Activated naive CD8-positive, alpha-beta T cell treated with anti-CD3 and anti-CD28 coated beads for 36 hours (primary cell): ENCODE measurements around the gene PML. TPM values are rescaled to one million over a fixed set of nuclear protein-coding genes. Genes with fewer than 3 reads are reported as not detected.
"Not testable (repeated sequence)": the region's sequence is repeated elsewhere in the genome, so short reads cannot be mapped to it uniquely, and the experiment has no call there.

Experiments used
- DNase-seq: peaks from one replicate; pipeline ENCODE4 v3.0.0; 2021
- H3K27ac Mint-ChIP-seq: one replicate; pipeline ENCODE4 v1.8.0; 2022; ENCODE audit warnings: mild to moderate bottlenecking, moderate library complexity, mixed read lengths
- H3K27me3 Mint-ChIP-seq: one replicate; pipeline ENCODE4 v1.8.0; 2022; ENCODE audit warnings: mild to moderate bottlenecking, mixed read lengths
- H3K36me3 Mint-ChIP-seq: one replicate; pipeline ENCODE4 v1.8.0; 2021; ENCODE audit warnings: mild to moderate bottlenecking, mixed read lengths
- H3K4me1 Mint-ChIP-seq: one replicate; pipeline ENCODE4 v1.8.0; 2021; ENCODE audit warnings: mixed read lengths
- H3K4me3 Mint-ChIP-seq: one replicate; pipeline ENCODE4 v1.8.0; 2022; ENCODE audit warnings: mild to moderate bottlenecking, moderate library complexity, mixed read lengths
- H3K9me3 Mint-ChIP-seq: one replicate; pipeline ENCODE4 v1.8.0; 2022; ENCODE audit warnings: mixed read lengths
- total RNA-seq, 2 experiments: library from RNA; stranded (reverse); gene quantifications; one replicate each; pipeline ENCODE4 v1.2.3, GENCODE V29; 2021

Gene PML
- total RNA-seq, 2 experiments from 2014 or later, result 53.4 to 54.3 TPM

GRCh38 chr15:74043425-74044266, 49.1 kb downstream of the PML start:
- no peaks in the 10 kb centered on the region for H3K9me3 Mint-ChIP-seq
- H3K4me1 Mint-ChIP-seq, result peaks cover 7% of the 10 kb centered on the region
- no peak overlapping the region for H3K27ac Mint-ChIP-seq

GRCh38 chr15:74044267-74045110, 50.0 kb downstream of the PML start:
- Mint-ChIP-seq H3K27ac (no peak overlapping the region), H3K27me3 (no peaks in the 10 kb centered on the region), H3K4me1 (peaks cover 7% of the 10 kb centered on the region), H3K9me3 (no peaks in the 10 kb centered on the region), H3K4me3 (no peak overlapping the region), H3K36me3 (no peaks in the 10 kb centered on the region)
- DNase-seq, result no peak

More at GRCh38 chr15:74043425-74044266, 49.1 kb downstream of the PML start:
- Mint-ChIP-seq H3K4me3 (no peak overlapping the region), H3K27me3 (no peaks in the 10 kb centered on the region), H3K36me3 (no peaks in the 10 kb centered on the region)
- no peak for DNase-seq

DNA sequence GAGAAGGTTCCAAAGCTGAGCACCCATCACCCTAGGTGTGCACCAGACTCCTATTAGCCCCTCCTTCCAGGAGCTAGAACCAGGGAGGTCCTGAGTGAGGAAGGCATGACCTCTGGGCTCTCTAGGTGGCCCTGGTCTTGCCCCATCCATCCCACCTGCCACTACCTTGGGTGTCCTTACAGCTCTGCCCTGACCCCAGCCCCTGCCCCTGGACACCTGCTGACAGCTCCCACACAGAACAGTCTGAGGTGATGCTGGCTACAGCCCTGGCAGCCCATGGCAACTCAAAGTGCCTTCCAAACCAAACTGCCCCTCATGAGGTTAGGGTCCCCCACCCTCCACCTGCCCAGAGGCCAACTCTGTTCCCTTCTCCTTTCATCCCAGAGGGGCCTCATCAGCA, 50.7 kb downstream of the PML start:
- Mint-ChIP-seq H3K27ac (no peak overlapping the region), H3K4me1 (peaks cover 7% of the 10 kb centered on the region), H3K27me3 (no peaks in the 10 kb centered on the region), H3K4me3 (no peak overlapping the region), H3K9me3 (no peaks in the 10 kb centered on the region), H3K36me3 (no peaks in the 10 kb centered on the region)
- DNase-seq, result no peak

GRCh38 chr15:74045636-74046274, 51.2 kb downstream of the PML start:
- Mint-ChIP-seq H3K36me3 (no peaks in the 10 kb centered on the region), H3K27ac (no peak overlapping the region), H3K27me3 (no peaks in the 10 kb centered on the region), H3K4me3 (no peak overlapping the region), H3K4me1 (peaks cover 7% of the 10 kb centered on the region), H3K9me3 (no peaks in the 10 kb centered on the region)
- no peak for DNase-seq

GRCh38 chr15:74046275-74046674, 51.8 kb downstream of the PML start:
- Mint-ChIP-seq H3K9me3 (no peaks in the 10 kb centered on the region), H3K36me3 (no peaks in the 10 kb centered on the region), H3K4me1 (peaks cover 7% of the 10 kb centered on the region), H3K27ac (no peak overlapping the region), H3K27me3 (no peaks in the 10 kb centered on the region), H3K4me3 (no peak overlapping the region)
- DNase-seq, result no peak

GRCh38 chr15:74050127-74050526, 55.6 kb downstream of the PML start:
- H3K27ac Mint-ChIP-seq, result no peak overlapping the region
- no peak for DNase-seq
- H3K36me3 Mint-ChIP-seq, result no peaks in the 10 kb centered on the region
- peaks cover 16% of the 10 kb centered on the region for H3K4me1 Mint-ChIP-seq
- H3K9me3 Mint-ChIP-seq, result no peaks in the 10 kb centered on the region
- H3K27me3 Mint-ChIP-seq, result no peaks in the 10 kb centered on the region
- H3K4me3 Mint-ChIP-seq, result no peak overlapping the region

DNA sequence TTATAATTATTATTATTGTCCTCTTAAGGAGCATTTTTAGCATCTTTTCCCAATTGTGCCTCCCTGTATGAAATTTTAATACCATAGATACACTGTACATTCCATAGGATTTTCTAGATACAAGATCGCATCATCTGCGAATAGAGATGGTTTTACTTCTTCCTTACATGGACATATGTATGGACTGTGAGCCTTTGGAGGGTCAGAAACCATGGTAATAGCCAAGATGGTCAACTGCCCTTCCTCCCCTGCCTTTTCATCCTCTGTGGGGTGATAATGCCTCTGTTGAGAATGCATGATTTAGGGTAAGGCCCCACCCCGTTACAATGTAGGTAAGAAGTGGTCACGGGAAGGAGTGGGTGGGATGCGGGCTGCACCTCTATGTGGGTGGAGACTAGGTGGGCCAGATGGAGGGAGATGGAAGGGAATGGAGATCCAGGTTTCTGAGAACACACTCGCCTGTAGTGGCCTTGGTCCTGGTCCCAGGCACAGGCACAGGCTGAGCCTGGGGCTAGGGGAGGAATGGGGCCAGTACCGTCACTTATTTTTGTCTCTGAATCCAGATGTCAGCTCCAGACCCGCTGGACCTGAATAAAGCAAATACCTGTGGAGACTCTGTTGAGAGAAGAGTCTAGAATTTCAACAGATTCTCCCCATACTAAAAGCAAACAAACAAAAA, 56.2 kb downstream of the PML start:
- peaks cover 16% of the 10 kb centered on the region for H3K4me1 Mint-ChIP-seq
- no peak overlapping the region for H3K27ac Mint-ChIP-seq
- H3K36me3 Mint-ChIP-seq, result no peaks in the 10 kb centered on the region
- no peaks in the 10 kb centered on the region for H3K9me3 Mint-ChIP-seq
- no peak overlapping the region for H3K4me3 Mint-ChIP-seq
- no peak for DNase-seq
- H3K27me3 Mint-ChIP-seq, result no peaks in the 10 kb centered on the region

- H3K4me3 Mint-ChIP-seq, DNase-seq, H3K27ac Mint-ChIP-seq, H3K27me3 Mint-ChIP-seq, H3K9me3 Mint-ChIP-seq, H3K36me3 Mint-ChIP-seq: not testable (repeated sequence)
- peaks cover 16% of the 10 kb centered on the region for H3K4me1 Mint-ChIP-seq
Measured at GRCh38 chr15:74052271-74053260, 58.0 kb downstream of the PML start.

GRCh38 chr15:74053517-74053916, 59.0 kb downstream of the PML start:
- Mint-ChIP-seq H3K27ac (no peak overlapping the region), H3K4me1 (peaks cover 9% of the 10 kb centered on the region), H3K27me3 (no peaks in the 10 kb centered on the region), H3K36me3 (peaks cover 2% of the 10 kb centered on the region), H3K4me3 (no peak overlapping the region), H3K9me3 (no peaks in the 10 kb centered on the region)
- DNase-seq, result no peak

GRCh38 chr15:74053941-74054529, 59.5 kb downstream of the PML start:
- H3K9me3 Mint-ChIP-seq, result no peaks in the 10 kb centered on the region
- DNase-seq, result peak; percentile 74
- no peak overlapping the region for H3K4me3 Mint-ChIP-seq
- H3K27me3 Mint-ChIP-seq, result no peaks in the 10 kb centered on the region
- peaks cover 5% of the 10 kb centered on the region for H3K36me3 Mint-ChIP-seq
- peaks cover 11% of the 10 kb centered on the region for H3K4me1 Mint-ChIP-seq
- H3K27ac Mint-ChIP-seq, result peak overlapping the region; percentile 36

DNA sequence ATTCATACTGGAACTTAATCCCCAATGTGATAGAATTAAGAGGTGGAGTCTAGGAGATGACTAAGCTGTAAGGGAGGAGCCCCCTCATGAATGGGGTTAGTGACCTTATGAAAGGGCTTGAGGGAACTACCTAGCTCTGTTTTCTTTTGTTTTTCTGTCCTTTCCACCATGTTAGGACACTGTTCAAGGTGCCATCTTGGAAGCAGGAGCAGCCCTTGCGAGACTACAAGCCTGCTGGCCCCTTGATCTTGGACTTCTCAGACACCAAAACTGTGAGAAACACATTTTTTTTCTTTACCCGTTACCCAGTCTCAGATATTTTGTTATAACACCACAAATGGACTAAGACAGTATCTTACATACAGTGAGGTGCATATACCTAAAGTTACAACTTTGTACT, 61.3 kb downstream of the PML start:
- H3K36me3 Mint-ChIP-seq, result peaks cover 8% of the 10 kb centered on the region
- no peak for DNase-seq
- H3K4me1 Mint-ChIP-seq, result peaks cover 22% of the 10 kb centered on the region
- no peaks in the 10 kb centered on the region for H3K27me3 Mint-ChIP-seq
- no peaks in the 10 kb centered on the region for H3K9me3 Mint-ChIP-seq
- H3K27ac Mint-ChIP-seq, result no peak overlapping the region
- no peak overlapping the region for H3K4me3 Mint-ChIP-seq

DNA sequence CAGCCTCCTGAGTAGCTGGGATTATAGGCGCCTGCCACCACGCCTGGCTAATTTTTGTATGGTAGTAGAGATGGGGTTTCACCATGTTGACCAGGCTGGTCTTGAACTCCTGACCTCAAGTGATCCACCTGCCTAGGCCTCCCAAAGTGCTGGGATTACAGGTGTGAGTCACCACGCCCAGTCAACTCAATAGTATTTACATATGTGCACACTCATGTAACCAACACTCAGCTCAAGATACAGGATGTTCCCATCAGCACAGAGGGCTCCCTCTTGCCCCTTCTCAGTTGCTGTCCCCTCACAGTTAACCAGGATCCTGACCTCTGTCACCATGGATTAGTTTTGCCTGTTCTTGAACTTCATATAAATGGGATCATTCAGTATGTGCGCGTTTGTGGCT, 61.8 kb downstream of the PML start:
- not testable (repeated sequence) for DNase-seq, H3K9me3 Mint-ChIP-seq, H3K27ac Mint-ChIP-seq, H3K27me3 Mint-ChIP-seq, H3K36me3 Mint-ChIP-seq, H3K4me3 Mint-ChIP-seq
- H3K4me1 Mint-ChIP-seq, result peaks cover 22% of the 10 kb centered on the region

DNA sequence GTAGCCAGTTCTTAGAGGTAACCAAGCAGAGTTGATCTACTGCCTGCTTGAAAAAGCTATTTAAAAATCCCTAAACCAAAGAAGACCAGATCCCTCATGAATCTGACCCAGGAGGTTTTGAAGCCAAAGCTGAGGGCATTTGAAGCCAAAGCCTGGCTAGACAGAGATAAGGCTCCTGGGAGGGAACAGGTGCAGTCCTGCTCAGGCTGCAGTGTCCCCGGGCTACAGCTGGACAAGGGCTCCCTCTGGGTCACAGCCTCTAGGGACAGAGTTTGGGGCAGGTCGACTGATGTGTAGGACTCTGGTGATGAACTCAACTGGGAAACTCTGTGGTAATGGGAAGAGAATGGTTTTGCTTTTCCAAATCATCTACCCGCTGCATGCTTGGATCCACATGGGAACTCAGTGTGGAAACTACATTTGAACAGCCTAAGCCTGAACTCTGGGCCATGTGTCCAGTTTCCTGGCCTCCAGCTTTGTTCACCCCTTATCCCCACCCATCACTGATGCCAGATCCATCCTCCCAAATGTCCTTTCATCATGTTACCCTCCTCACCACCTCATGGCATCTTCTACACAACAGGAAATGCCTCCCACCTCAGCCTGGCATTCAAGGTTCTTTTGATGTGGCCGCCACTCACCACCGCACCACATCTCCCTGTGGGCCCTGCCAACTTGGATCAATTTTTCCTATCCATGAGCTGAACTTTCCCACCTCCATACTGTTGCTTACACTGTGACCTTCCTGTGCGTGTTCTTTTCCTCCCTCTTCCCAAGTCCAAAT, 64.7 kb downstream of the PML start:
- H3K27ac Mint-ChIP-seq, result not testable (repeated sequence)

More for the DNA sequence above, 64.7 kb downstream of the PML start:
- H3K4me1 Mint-ChIP-seq, result peaks cover 17% of the 10 kb centered on the region
- not testable (repeated sequence) for H3K27me3 Mint-ChIP-seq, H3K36me3 Mint-ChIP-seq, H3K9me3 Mint-ChIP-seq, DNase-seq, H3K4me3 Mint-ChIP-seq
